Measurements from ENCODE around the gene GGTLC1.

Gene GGTLC1

DNA sequence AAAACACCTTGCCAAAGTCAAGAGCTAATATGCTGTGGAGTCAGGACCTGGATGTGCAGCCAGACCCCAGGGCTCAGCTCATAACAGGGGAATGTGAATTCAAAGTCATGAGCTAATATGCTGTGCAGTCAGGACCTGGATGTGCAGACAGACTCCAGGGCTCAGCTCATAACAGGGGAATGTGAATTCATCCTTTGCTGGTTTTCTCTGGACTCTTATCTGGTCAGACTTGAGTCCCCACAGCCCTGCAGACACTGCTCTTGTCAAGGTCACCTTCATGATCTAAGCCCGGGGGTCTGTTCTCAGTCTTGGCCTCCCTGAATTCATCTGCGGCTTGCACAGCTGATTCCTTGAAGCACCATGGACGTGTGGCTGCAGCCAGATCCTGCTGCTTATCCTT is 19.2 kb upstream of the GGTLC1 start:
- no peak overlapping the region for H3K9ac ChIP-seq (ENCODE audit: low read length)
- no peak overlapping the region for H3K27ac ChIP-seq (ENCODE audit: low read length)
- H3K79me2 ChIP-seq (ENCODE audit: low read length), result no peaks in the 10 kb centered on the region
- H3K4me2 ChIP-seq (ENCODE audit: low read depth, low read length), result no peak overlapping the region
- no peak overlapping the region for H2AFZ ChIP-seq (ENCODE audit: low read length)
- no peaks in the 10 kb centered on the region for H3F3A ChIP-seq (ENCODE audit: insufficient read depth, low read length)
- no peak overlapping the region for H3K4me3 ChIP-seq (ENCODE audit: low read length)
- H3K36me3 ChIP-seq (replicated peaks; ENCODE audit: insufficient read depth, low read length), result no peaks in the 10 kb centered on the region
- DNase-seq, result no peak
- no peaks in the 10 kb centered on the region for H3K9me3 ChIP-seq (replicated peaks; ENCODE audit: insufficient read depth, low read length)
- H3K4me1 ChIP-seq (ENCODE audit: low read length), result peaks cover 7% of the 10 kb centered on the region
- H3K27me3 ChIP-seq (replicated peaks; ENCODE audit: insufficient read depth, low read length), result no peaks in the 10 kb centered on the region
- no peak for TF ChIP-seq EZH2phosphoT487 (IDR thresholded peaks at IDR 0.05; ENCODE audit: low read length)
- TF ChIP-seq, protein P1, sequence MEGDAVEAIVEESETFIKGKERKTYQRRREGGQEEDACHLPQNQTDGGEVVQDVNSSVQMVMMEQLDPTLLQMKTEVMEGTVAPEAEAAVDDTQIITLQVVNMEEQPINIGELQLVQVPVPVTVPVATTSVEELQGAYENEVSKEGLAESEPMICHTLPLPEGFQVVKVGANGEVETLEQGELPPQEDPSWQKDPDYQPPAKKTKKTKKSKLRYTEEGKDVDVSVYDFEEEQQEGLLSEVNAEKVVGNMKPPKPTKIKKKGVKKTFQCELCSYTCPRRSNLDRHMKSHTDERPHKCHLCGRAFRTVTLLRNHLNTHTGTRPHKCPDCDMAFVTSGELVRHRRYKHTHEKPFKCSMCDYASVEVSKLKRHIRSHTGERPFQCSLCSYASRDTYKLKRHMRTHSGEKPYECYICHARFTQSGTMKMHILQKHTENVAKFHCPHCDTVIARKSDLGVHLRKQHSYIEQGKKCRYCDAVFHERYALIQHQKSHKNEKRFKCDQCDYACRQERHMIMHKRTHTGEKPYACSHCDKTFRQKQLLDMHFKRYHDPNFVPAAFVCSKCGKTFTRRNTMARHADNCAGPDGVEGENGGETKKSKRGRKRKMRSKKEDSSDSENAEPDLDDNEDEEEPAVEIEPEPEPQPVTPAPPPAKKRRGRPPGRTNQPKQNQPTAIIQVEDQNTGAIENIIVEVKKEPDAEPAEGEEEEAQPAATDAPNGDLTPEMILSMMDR (IDR thresholded peaks at IDR 0.05; ENCODE audit: low read length), result no peak
- no peak for TF ChIP-seq EZH2 (optimal IDR thresholded peaks at IDR 0.05; ENCODE audit: low read depth, low read length)
- no peaks in the 10 kb centered on the region for H3K9me2 ChIP-seq (replicated peaks; ENCODE audit: insufficient read depth, low read length)
- no peaks in the 10 kb centered on the region for H4K20me1 ChIP-seq (ENCODE audit: insufficient read depth, low read length)

DNA sequence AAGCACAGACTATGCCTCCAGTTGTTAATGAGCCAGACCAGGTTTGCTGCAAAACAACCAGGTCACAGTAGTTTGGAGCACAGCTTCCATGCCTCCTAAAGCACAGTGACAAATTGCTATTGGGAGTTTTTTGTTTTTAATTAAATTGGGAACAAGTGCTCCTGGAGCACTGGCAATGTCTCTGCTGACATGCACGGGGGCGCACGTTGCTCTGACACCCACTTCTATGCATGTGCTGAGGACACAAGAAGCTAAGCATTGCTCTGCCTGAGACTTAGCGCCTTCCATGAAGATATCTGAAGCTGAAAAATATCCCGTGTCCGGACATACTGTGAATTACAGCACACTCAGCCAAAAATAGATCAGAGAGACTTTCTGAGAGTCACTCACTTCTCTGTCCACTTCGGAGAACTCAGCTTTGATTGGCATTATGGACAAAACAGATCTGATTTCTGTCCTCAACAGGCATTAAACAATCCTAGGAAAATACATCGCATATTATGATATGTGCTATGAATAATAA is 18.6 kb upstream of the GGTLC1 start:
- H3K9ac ChIP-seq (ENCODE audit: low read length), result no peak overlapping the region
- H2AFZ ChIP-seq (ENCODE audit: low read length), result no peak overlapping the region
- no peaks in the 10 kb centered on the region for H3K9me2 ChIP-seq (replicated peaks; ENCODE audit: insufficient read depth, low read length)
- peaks cover 5% of the 10 kb centered on the region for H3F3A ChIP-seq (ENCODE audit: insufficient read depth, low read length)
- H3K4me3 ChIP-seq (ENCODE audit: low read length), result no peak overlapping the region
- H3K79me2 ChIP-seq (ENCODE audit: low read length), result no peaks in the 10 kb centered on the region
- no peak overlapping the region for H3K4me2 ChIP-seq (ENCODE audit: low read depth, low read length)
- TF ChIP-seq EZH2 (optimal IDR thresholded peaks at IDR 0.05; ENCODE audit: low read depth, low read length) (no peak), EZH2phosphoT487 (IDR thresholded peaks at IDR 0.05; ENCODE audit: low read length) (no peak)
- TF ChIP-seq, protein P1 (IDR thresholded peaks at IDR 0.05; ENCODE audit: low read length), result no peak
- H3K4me1 ChIP-seq (ENCODE audit: low read length), result peaks cover 13% of the 10 kb centered on the region
- no peak overlapping the region for H3K27ac ChIP-seq (ENCODE audit: low read length)
- H3K27me3 ChIP-seq (replicated peaks; ENCODE audit: insufficient read depth, low read length), result no peaks in the 10 kb centered on the region
- no peaks in the 10 kb centered on the region for H3K36me3 ChIP-seq (replicated peaks; ENCODE audit: insufficient read depth, low read length)
- no peaks in the 10 kb centered on the region for H4K20me1 ChIP-seq (ENCODE audit: insufficient read depth, low read length)
- no peaks in the 10 kb centered on the region for H3K9me3 ChIP-seq (replicated peaks; ENCODE audit: insufficient read depth, low read length)
- DNase-seq, result no peak

DNA sequence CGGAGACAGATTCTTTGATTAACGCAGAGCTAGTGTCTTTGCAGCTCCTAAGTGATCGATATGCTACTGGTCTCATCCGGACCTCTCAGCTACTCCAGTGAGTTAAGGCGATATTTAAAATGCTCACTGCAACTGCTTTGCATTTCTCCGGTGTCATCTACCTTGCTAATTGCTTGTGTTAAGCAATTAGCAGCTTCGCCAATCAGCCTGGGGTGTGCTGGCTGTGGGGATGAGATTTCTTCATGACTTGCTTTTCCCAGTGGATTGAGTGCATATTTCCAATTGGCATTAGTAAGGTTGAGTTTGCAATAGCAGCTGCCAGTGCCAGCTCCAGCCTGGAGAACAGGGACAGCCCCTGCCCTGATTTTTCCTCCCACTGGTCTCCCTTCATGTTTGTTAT is 18.0 kb upstream of the GGTLC1 start:
- Histone ChIP-seq H4K20me1 (ENCODE audit: insufficient read depth, low read length) (no peaks in the 10 kb centered on the region), H3F3A (ENCODE audit: insufficient read depth, low read length) (peaks cover 10% of the 10 kb centered on the region), H2AFZ (ENCODE audit: low read length) (no peak overlapping the region), H3K9me2 (replicated peaks; ENCODE audit: insufficient read depth, low read length) (no peaks in the 10 kb centered on the region), H3K4me2 (ENCODE audit: low read depth, low read length) (no peak overlapping the region), H3K9me3 (replicated peaks; ENCODE audit: insufficient read depth, low read length) (no peaks in the 10 kb centered on the region), H3K27ac (ENCODE audit: low read length) (no peak overlapping the region), H3K4me1 (ENCODE audit: low read length) (peaks cover 18% of the 10 kb centered on the region), H3K79me2 (ENCODE audit: low read length) (no peaks in the 10 kb centered on the region), H3K9ac (ENCODE audit: low read length) (no peak overlapping the region), H3K4me3 (ENCODE audit: low read length) (no peak overlapping the region), H3K36me3 (replicated peaks; ENCODE audit: insufficient read depth, low read length) (no peaks in the 10 kb centered on the region), H3K27me3 (replicated peaks; ENCODE audit: insufficient read depth, low read length) (no peaks in the 10 kb centered on the region)
- TF ChIP-seq EZH2phosphoT487 (IDR thresholded peaks at IDR 0.05; ENCODE audit: low read length) (no peak), EZH2 (optimal IDR thresholded peaks at IDR 0.05; ENCODE audit: low read depth, low read length) (no peak)
- TF ChIP-seq, protein P1 (IDR thresholded peaks at IDR 0.05; ENCODE audit: low read length), result no peak
- no peak for DNase-seq

All from MM.1S (cell line).